A673 (cell line): ENCODE measurements around the gene FTCD. TPM values are rescaled to one million over a fixed set of nuclear protein-coding genes. Genes with fewer than 3 reads are reported as not detected.
A peak's percentile ranks its signal among the peaks of the same experiment; 100 is the strongest.
"Not testable (repeated sequence)": the region's sequence is repeated elsewhere in the genome, so short reads cannot be mapped to it uniquely, and the experiment has no call there.

ENCODE experiments used
- BruUV-seq: library from RNA; stranded (reverse); fragments of 400-500 nt; replicated peaks from 2 replicates; lab custom pipeline; 2021; lab: Mats Ljungman, UMichigan
- CTCF ChIA-PET: fragments of 300-600 bp; sonication (Branson Sonifier 250); formaldehyde crosslinking; loops from one replicate; lab custom pipeline; 2022; ENCODE audit warnings: antibody characterized with exemption; lab: Charles Lee
- POLR2A ChIA-PET: fragments of 300-600 bp; sonication (Branson Sonifier 250); formaldehyde crosslinking; loops from one replicate; lab custom pipeline; 2022; ENCODE audit warnings: antibody characterized with exemption; ENCODE audit not compliant: low non-redundant PET; lab: Charles Lee
- DNase-seq: peaks from one replicate; pipeline ENCODE4 v3.0.0-alpha.2; 2015; ENCODE audit warnings: low spot score
- H3K27ac ChIP-seq: fragments of 200-600 bp; sonication (generic); 2 replicates; pipeline ENCODE4 v1.5.1; 2016; ENCODE audit warnings: mixed run types, low read depth, mild to moderate bottlenecking, mixed read lengths, antibody characterized with exemption, low read length; ENCODE audit not compliant: poor library complexity, severe bottlenecking
- H3K27me3 ChIP-seq: fragments of 200-600 bp; sonication (generic); replicated peaks from 2 replicates; pipeline ENCODE4 v1.6.1; 2017; ENCODE audit warnings: mixed run types, low read depth, mild to moderate bottlenecking, mixed read lengths, antibody characterized with exemption, low read length; ENCODE audit not compliant: insufficient read depth, poor library complexity
- H3K36me3 ChIP-seq: fragments of 200-600 bp; sonication (generic); 2 replicates; pipeline ENCODE4 v1.6.1; 2016; ENCODE audit warnings: mixed run types, mild to moderate bottlenecking, mixed read lengths, antibody characterized with exemption, low read length; ENCODE audit not compliant: insufficient read depth, poor library complexity, severe bottlenecking
- H3K4me1 ChIP-seq: fragments of 200-600 bp; sonication (generic); 2 replicates; pipeline ENCODE4 v1.6.1; 2017; ENCODE audit warnings: mixed run types, mild to moderate bottlenecking, mixed read lengths, antibody characterized with exemption, low read length; ENCODE audit not compliant: insufficient read depth, poor library complexity, severe bottlenecking
- H3K4me3 ChIP-seq: fragments of 200-600 bp; sonication (generic); 2 replicates; pipeline ENCODE4 v1.5.1; 2016; ENCODE audit warnings: low read depth, mixed run types, mild to moderate bottlenecking, mixed read lengths, low read length; ENCODE audit not compliant: poor library complexity, severe bottlenecking
- H3K9me3 ChIP-seq: fragments of 200-600 bp; sonication (generic); 2 replicates; pipeline ENCODE4 v1.6.1; 2016; ENCODE audit warnings: mixed run types, low read depth, mild to moderate bottlenecking, mixed read lengths, antibody characterized with exemption, low read length; ENCODE audit not compliant: poor library complexity, severe bottlenecking
- EZH2 ChIP-seq: fragments of 200-600 bp; sonication (generic); IDR thresholded peaks from 2 replicates; pipeline ENCODE4 v1.6.1; 2017; ENCODE audit warnings: borderline replicate concordance, low read depth, mild to moderate bottlenecking, mixed read lengths, antibody characterized with exemption, low read length; ENCODE audit not compliant: poor library complexity, severe bottlenecking
- intact Hi-C: fragments of 100-400 bp; cut with micrococcal nuclease; formaldehyde crosslinking; loops from one replicate; pipeline ENCODE4 v1.10.0; 2022; ENCODE audit not compliant: unreplicated experiment
- total RNA-seq: library from RNA; stranded (reverse); gene quantifications from 2 replicates; pipeline ENCODE4 v1.2.3, GENCODE V29; 2021
- TF ChIP-seq, protein P1 (sequence below): fragments of 300-800, 200-600 bp; sonication (generic); conservative IDR thresholded peaks from 2 replicates; pipeline ENCODE4 v1.5.1; 2017; ENCODE audit warnings: low read depth, mild to moderate bottlenecking, antibody characterized with exemption, low read length, moderate library complexity, mixed read lengths

Gene FTCD
- total RNA-seq, 1 experiment from 2014 or later: 5.4 TPM

GRCh38 chr21:46185716-46186115, 30.3 kb upstream of the FTCD start:
- H3K27me3 ChIP-seq: no peaks in the 10 kb centered on the region
- no peak overlapping the region for H3K4me3 ChIP-seq
- TF ChIP-seq EZH2: no peak
- TF ChIP-seq, protein P1, sequence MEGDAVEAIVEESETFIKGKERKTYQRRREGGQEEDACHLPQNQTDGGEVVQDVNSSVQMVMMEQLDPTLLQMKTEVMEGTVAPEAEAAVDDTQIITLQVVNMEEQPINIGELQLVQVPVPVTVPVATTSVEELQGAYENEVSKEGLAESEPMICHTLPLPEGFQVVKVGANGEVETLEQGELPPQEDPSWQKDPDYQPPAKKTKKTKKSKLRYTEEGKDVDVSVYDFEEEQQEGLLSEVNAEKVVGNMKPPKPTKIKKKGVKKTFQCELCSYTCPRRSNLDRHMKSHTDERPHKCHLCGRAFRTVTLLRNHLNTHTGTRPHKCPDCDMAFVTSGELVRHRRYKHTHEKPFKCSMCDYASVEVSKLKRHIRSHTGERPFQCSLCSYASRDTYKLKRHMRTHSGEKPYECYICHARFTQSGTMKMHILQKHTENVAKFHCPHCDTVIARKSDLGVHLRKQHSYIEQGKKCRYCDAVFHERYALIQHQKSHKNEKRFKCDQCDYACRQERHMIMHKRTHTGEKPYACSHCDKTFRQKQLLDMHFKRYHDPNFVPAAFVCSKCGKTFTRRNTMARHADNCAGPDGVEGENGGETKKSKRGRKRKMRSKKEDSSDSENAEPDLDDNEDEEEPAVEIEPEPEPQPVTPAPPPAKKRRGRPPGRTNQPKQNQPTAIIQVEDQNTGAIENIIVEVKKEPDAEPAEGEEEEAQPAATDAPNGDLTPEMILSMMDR: no peak
- BruUV-seq: no TSS peak
- no peak for DNase-seq
- ChIA-PET CTCF (no interaction called here), POLR2A (no interaction called here)
- intact Hi-C loops: no loop called here
- peak overlapping the region; percentile 85 for H3K27ac ChIP-seq
- no peaks in the 10 kb centered on the region for H3K9me3 ChIP-seq
- H3K36me3 ChIP-seq: peaks cover 11% of the 10 kb centered on the region
- peaks cover 4% of the 10 kb centered on the region for H3K4me1 ChIP-seq

DNA sequence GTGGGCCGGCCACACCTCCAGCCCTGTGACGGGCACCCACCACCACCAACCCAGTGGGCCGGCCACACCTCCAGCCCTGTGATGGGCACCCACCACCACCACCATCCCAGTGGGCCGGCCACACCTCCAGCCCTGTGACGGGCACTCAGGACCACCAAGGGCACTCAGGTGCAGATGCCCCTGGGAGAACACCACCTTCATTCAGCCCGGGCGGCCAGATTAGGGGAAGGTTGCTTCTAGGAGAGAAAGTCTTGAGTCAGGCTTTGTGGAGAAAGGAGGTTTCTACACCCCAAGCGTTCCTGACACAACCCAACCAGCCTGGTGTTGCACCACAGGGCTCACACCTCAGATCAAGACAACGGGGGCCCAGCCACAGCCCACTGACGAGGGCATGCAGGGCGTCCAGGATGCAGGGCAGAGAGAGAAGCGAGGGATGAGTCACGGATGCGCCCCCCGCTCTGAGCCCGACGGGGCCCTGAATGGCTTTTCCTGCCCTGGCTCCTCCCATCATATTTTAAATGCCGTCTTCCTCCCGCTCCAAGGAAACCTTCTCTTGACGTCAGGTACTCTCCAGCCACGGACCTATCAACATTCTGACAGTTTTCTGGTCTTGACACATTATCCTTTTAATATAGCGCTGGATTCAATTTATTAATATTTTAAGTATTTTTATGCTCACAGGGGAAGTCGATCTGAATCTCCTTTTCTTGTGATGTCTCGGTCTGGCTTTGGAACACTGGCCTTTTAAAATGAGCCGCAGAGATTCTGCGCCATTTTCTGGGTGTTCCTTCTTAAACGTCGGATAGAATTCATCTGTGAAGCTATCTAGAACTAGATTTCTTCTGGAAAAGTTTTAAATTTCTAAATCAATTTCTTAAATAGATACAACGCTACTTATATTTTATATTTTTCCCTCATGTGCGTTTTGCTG, 29.5 kb upstream of the FTCD start:
- peak overlapping the region; percentile 85 for H3K27ac ChIP-seq
- intact Hi-C loops: no loop called here
- ChIA-PET POLR2A (no interaction called here), CTCF (no interaction called here)
- peak; percentile 86 for DNase-seq
- TSS peak; percentile 84 for BruUV-seq
- no peaks in the 10 kb centered on the region for H3K27me3 ChIP-seq
- TF ChIP-seq EZH2: no peak
- TF ChIP-seq, protein P1: no peak
- H3K9me3 ChIP-seq: no peaks in the 10 kb centered on the region
- H3K4me3 ChIP-seq: peak overlapping the region; percentile 76
- H3K36me3 ChIP-seq: peaks cover 10% of the 10 kb centered on the region
- peaks cover 4% of the 10 kb centered on the region for H3K4me1 ChIP-seq

DNA sequence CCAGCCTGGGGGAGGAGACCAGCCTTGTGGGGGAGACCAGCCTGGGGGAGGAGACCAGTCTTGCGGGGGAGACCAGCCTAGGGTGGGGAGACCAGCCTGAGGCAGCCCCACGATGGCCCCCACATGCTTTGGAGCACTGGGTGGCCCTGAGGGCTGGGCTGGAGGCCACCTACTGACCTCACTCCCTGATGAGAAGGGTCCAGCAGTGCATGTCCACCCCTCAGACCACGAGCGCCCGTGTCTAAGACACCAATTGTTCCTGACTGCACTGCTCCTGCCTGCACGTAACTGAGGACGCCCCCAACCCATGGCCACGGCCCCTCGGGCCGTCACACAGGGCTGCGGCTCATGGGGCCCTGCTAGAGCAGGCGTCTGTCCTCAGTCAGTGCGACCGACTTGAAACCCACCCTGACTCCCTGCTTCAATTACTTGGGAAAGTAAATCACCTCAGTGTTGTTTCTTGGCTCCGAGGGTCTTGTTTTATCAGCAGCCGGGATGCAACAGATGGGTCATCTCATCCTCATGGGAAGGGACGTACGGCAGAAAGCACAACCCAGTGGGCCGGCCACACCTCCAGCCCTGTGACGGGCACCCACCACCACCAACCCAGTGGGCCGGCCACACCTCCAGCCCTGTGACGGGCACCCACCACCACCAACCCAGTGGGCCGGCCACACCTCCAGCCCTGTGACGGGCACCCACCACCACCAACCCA, 28.7 kb upstream of the FTCD start, which contains the start of gene SPATC1L:
SPATC1L (minus strand) TSS at position 550 of the 715 bp plus-strand sequence. CDS start 1,643 bp downstream, outside the sequence.
- H3K36me3 ChIP-seq: peaks cover 10% of the 10 kb centered on the region
- peak; percentile 79 for DNase-seq
- no peak for TF ChIP-seq EZH2
- TF ChIP-seq, protein P1: no peak
- peaks cover 4% of the 10 kb centered on the region for H3K4me1 ChIP-seq
- H3K27me3 ChIP-seq: no peaks in the 10 kb centered on the region
- H3K4me3 ChIP-seq: peak within 1 kb of the TSS; percentile 76
- H3K9me3 ChIP-seq: no peaks in the 10 kb centered on the region
- POLR2A ChIA-PET: no interaction called here
- peak within 1 kb of the TSS; percentile 85 for H3K27ac ChIP-seq
- CTCF ChIA-PET: no interaction called here
- intact Hi-C loops: no loop called here
- TSS peak; percentile 39 for BruUV-seq

GRCh38 chr21:46183337-46183909, 28.0 kb upstream of the FTCD start:
- peak; percentile 31 for DNase-seq
- H3K9me3 ChIP-seq, intact Hi-C loops, H3K4me1 ChIP-seq, POLR2A ChIA-PET, BruUV-seq, H3K36me3 ChIP-seq, H3K27me3 ChIP-seq: not testable (repeated sequence)
- Histone ChIP-seq H3K4me3 (peak overlapping the region; percentile 76), H3K27ac (peak overlapping the region; percentile 85)
- CTCF ChIA-PET: interaction anchor here (1.2 kb wide), 1 partner anchor 40 kb away, joined by 3 read pairs; no protein-coding TSS in a partner anchor
